Endothelial cell of umbilical vein (primary cell): ENCODE measurements around the gene CCR2.

Experiments
- POLR2AphosphoS5 ChIP-seq: IDR thresholded peaks from 2 replicates; pipeline ENCODE4 v1.6.1; 2012; ENCODE audit warnings: low read depth, mild to moderate bottlenecking, control low read depth, low read length, moderate library complexity; ENCODE audit not compliant: insufficient read depth
- TF ChIP-seq, protein P1 (sequence below), 2 donors: IDR thresholded peaks; 1 replicate in 1 of 2; 2 replicates in 1 of 2; pipeline ENCODE4 v1.5.1; 2011; ENCODE audit warnings: low read length in 2 of 2, mild to moderate bottlenecking in 2 of 2, moderate library complexity in 2 of 2, control low read depth in 1 of 2, inconsistent platforms in 1 of 2, low read depth in 1 of 2; ENCODE audit not compliant: insufficient read depth in 1 of 2; ENCODE audit errors: extremely low read depth in 1 of 2

DNA sequence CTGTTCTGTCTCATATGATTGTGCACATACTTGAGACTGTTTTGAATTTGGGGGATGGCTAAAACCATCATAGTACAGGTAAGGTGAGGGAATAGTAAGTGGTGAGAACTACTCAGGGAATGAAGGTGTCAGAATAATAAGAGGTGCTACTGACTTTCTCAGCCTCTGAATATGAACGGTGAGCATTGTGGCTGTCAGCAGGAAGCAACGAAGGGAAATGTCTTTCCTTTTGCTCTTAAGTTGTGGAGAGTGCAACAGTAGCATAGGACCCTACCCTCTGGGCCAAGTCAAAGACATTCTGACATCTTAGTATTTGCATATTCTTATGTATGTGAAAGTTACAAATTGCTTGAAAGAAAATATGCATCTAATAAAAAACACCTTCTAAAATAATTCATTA is 21.9 kb downstream of the CCR2 start:
- TF ChIP-seq, protein P1, sequence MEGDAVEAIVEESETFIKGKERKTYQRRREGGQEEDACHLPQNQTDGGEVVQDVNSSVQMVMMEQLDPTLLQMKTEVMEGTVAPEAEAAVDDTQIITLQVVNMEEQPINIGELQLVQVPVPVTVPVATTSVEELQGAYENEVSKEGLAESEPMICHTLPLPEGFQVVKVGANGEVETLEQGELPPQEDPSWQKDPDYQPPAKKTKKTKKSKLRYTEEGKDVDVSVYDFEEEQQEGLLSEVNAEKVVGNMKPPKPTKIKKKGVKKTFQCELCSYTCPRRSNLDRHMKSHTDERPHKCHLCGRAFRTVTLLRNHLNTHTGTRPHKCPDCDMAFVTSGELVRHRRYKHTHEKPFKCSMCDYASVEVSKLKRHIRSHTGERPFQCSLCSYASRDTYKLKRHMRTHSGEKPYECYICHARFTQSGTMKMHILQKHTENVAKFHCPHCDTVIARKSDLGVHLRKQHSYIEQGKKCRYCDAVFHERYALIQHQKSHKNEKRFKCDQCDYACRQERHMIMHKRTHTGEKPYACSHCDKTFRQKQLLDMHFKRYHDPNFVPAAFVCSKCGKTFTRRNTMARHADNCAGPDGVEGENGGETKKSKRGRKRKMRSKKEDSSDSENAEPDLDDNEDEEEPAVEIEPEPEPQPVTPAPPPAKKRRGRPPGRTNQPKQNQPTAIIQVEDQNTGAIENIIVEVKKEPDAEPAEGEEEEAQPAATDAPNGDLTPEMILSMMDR (IDR thresholded peaks at IDR 0.05; ENCODE audit: extremely low read depth in 1 of 2, insufficient read depth in 1 of 2, low read depth in 1 of 2, low read length in 2 of 2): no peak
- no peak for TF ChIP-seq POLR2AphosphoS5
